Hepatocyte (in vitro differentiated cells): ENCODE data around the gene PLCH2. TPM values are rescaled to one million over a fixed set of nuclear protein-coding genes. Genes with fewer than 3 reads are reported as not detected.
A peak's percentile ranks its signal among the peaks of the same experiment; 100 is the strongest.
"Not testable (repeated sequence)": the region's sequence is repeated elsewhere in the genome, so short reads cannot be mapped to it uniquely, and the experiment has no call there.

Experiments
- DNase-seq: peaks from one replicate; pipeline ENCODE4 v3.0.0-alpha.2; 2016; ENCODE audit warnings: low spot score
- H2AFZ ChIP-seq: fragments of 200-600 bp; sonication (generic); 2 replicates; pipeline ENCODE4 v1.6.0; 2016; ENCODE audit warnings: antibody characterized with exemption, mild to moderate bottlenecking
- H3K27ac ChIP-seq: fragments of 200-600 bp; sonication (generic); 2 replicates; pipeline ENCODE4 v1.5.1; 2016; ENCODE audit warnings: mild to moderate bottlenecking
- H3K27me3 ChIP-seq: fragments of 200-600 bp; sonication (generic); 2 replicates; pipeline ENCODE4 v1.6.1; 2016
- H3K36me3 ChIP-seq: fragments of 200-600 bp; sonication (generic); replicated peaks from 2 replicates; pipeline ENCODE4 v1.5.1; 2016; ENCODE audit warnings: low read depth; ENCODE audit not compliant: insufficient read depth
- H3K4me1 ChIP-seq: fragments of 200-600 bp; sonication (generic); 2 replicates; pipeline ENCODE4 v1.5.1; 2016; ENCODE audit warnings: mild to moderate bottlenecking, moderate library complexity; ENCODE audit not compliant: insufficient read depth
- H3K4me2 ChIP-seq: fragments of 200-600 bp; sonication (generic); 2 replicates; pipeline ENCODE4 v1.6.0; 2016
- H3K4me3 ChIP-seq: fragments of 200-600 bp; sonication (generic); 2 replicates; pipeline ENCODE4 v1.5.1; 2016; ENCODE audit warnings: mild to moderate bottlenecking
- H3K79me2 ChIP-seq: fragments of 200-600 bp; sonication (generic); 2 replicates; pipeline ENCODE4 v1.6.0; 2017; ENCODE audit warnings: mild to moderate bottlenecking
- H3K9me2 ChIP-seq: fragments of 200-600 bp; sonication (generic); replicated peaks from 2 replicates; pipeline ENCODE4 v1.6.0; 2017; ENCODE audit warnings: mild to moderate bottlenecking; ENCODE audit not compliant: insufficient read depth
- H3K9me3 ChIP-seq: fragments of 200-600 bp; sonication (generic); 2 replicates; pipeline ENCODE4 v1.5.1; 2016; ENCODE audit warnings: low read depth, mild to moderate bottlenecking
- H4K20me1 ChIP-seq: fragments of 200-600 bp; sonication (generic); 2 replicates; pipeline ENCODE4 v1.6.0; 2016; ENCODE audit warnings: mild to moderate bottlenecking; ENCODE audit not compliant: insufficient read depth, poor library complexity, severe bottlenecking
- EZH2 ChIP-seq: fragments of 200-600 bp; sonication (generic); IDR thresholded peaks from 2 replicates; pipeline ENCODE4 v1.6.1; 2016; ENCODE audit warnings: antibody characterized with exemption, mild to moderate bottlenecking, borderline replicate concordance
- EZH2phosphoT487 ChIP-seq: fragments of 200-600 bp; sonication (generic); IDR thresholded peaks from one replicate; pipeline ENCODE4 v1.6.1; 2018; ENCODE audit warnings: antibody characterized with exemption, mild to moderate bottlenecking, low read depth, moderate library complexity; ENCODE audit not compliant: unreplicated experiment, severe bottlenecking
- WGBS: methylation state at CpG from one replicate; pipeline ENCODE4 v1.1.6; 2016; ENCODE audit warnings: low lambda C conversion rate; ENCODE audit errors: missing lambda C conversion rate; 5-methylcytosine and 5-hydroxymethylcytosine counted together
- polyA plus RNA-seq: library from polyadenylated mRNA; unstranded; fragments of >200 nt; fragmentation: Nextera tagmentation; extraction: Ambion mirVana; gene quantifications from 2 replicates; pipeline ENCODE4 v1.2.1, GENCODE V29; 2016
- total RNA-seq: library from RNA; depleted of rRNA; stranded (reverse); fragments of >200 nt; gene quantifications from 2 replicates; pipeline ENCODE4 v1.2.3, GENCODE V29; 2014
- TF ChIP-seq, protein P1 (sequence below): fragments of 200-600 bp; sonication (generic); IDR thresholded peaks from 2 replicates; pipeline ENCODE4 v1.5.1; 2016; ENCODE audit warnings: antibody characterized with exemption, mild to moderate bottlenecking; ENCODE audit not compliant: poor library complexity

PLCH2 gene
- total and polyA plus RNA-seq, 2 experiments from 2014 or later = 1.3 to 3.4 TPM

DNA sequence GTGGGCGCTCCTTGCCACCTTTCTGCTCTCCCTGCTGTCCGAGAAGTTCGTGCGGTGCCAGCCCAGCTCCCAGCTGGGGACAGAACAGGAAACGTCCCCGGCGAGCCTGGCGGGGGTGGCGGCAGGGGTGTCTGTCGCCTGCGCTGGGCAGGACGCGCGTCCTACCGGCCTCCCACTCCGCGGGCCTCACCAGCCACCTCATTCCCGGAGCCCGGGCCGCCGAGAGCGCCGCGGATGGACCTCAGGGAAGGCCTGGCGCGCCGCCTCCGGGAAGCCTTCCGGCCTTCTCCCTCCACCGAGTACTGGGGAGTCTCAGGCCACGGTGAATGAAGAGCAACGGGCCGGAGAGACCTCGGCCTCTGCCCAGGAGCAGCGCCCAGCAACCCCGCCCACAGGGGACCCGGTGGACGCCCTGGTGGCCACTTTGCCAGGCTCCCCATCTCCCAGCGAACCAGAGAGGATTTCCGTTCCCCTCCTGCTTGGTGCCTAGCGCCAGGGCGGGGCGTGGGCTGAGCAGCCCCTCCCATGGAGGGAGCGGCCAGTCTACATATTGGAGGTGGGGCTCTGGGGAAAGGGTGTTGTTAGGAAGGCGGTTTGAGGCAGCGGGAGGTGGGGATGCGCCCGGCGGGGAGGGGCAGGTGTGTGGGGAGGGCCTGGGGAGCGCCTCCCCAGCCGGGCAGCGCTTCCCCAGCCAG lies 70.6 kb downstream of the PLCH2 start:
- peak overlapping the region; percentile 38 for H3K4me3 ChIP-seq
- no peaks in the 10 kb centered on the region for H3K36me3 ChIP-seq
- under 1% methylated on average over 36 of the region's 52 CpGs for WGBS
- peak; percentile 91 for DNase-seq
- no peaks in the 10 kb centered on the region for H3K79me2 ChIP-seq
- H3K27me3 ChIP-seq = no peaks in the 10 kb centered on the region
- TF ChIP-seq EZH2phosphoT487 (no peak), EZH2 (no peak)
- TF ChIP-seq, protein P1, sequence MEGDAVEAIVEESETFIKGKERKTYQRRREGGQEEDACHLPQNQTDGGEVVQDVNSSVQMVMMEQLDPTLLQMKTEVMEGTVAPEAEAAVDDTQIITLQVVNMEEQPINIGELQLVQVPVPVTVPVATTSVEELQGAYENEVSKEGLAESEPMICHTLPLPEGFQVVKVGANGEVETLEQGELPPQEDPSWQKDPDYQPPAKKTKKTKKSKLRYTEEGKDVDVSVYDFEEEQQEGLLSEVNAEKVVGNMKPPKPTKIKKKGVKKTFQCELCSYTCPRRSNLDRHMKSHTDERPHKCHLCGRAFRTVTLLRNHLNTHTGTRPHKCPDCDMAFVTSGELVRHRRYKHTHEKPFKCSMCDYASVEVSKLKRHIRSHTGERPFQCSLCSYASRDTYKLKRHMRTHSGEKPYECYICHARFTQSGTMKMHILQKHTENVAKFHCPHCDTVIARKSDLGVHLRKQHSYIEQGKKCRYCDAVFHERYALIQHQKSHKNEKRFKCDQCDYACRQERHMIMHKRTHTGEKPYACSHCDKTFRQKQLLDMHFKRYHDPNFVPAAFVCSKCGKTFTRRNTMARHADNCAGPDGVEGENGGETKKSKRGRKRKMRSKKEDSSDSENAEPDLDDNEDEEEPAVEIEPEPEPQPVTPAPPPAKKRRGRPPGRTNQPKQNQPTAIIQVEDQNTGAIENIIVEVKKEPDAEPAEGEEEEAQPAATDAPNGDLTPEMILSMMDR = no peak
- peak overlapping the region; percentile 88 for H3K27ac ChIP-seq
- H3K9me2 ChIP-seq = no peaks in the 10 kb centered on the region
- H3K4me1 ChIP-seq = peaks cover 23% of the 10 kb centered on the region
- H3K9me3 ChIP-seq = no peaks in the 10 kb centered on the region
- no peak overlapping the region for H2AFZ ChIP-seq
- no peaks in the 10 kb centered on the region for H4K20me1 ChIP-seq
- peak overlapping the region; percentile 94 for H3K4me2 ChIP-seq

DNA sequence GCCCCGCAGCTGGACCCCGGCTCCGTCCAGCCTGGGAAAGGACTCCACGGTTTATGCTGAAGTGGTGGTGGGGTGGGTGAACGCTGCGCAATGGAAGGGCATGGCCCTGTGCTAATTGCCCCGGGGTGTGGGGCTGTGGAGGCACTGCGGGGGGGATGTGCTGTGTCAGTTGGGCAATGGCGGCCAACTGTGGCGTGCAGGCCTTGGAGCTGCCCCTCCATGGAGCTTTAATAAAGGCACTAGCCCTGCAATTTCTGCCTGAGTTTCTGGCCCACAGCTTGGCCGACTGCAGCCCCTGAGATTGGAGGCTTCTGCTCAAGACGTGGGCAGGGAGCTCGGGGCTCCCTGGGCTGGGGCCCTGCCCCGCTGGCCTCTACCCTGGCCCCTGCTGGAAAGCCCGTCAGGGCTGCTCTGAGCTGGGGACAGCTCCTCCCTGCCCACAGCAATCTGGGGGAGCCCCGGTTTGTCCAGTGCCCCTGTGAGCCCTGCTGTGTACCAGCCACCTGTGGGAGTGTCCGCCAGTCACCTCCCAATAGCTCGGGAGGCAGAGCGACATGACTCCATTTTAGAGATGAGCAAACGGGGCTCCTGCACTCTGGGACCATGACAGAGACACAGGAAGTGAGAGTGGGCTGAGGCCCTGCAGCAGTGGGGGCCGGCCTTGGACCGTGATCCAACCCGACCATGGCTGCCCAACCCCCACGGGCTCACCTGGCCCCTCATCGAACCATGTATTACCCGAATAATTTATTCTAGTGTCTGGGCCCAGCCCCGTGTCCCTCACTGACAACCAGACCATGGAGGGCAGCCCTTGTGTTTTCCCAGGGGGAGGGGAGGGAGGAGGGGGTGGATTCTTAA lies 71.3 kb downstream of the PLCH2 start:
- no peaks in the 10 kb centered on the region for H3K79me2 ChIP-seq
- H3K27ac ChIP-seq = peak overlapping the region; percentile 88
- H3K4me1 ChIP-seq = peaks cover 23% of the 10 kb centered on the region
- H3K9me3 ChIP-seq = no peaks in the 10 kb centered on the region
- H2AFZ ChIP-seq = no peak overlapping the region
- TF ChIP-seq EZH2 (no peak), EZH2phosphoT487 (no peak)
- TF ChIP-seq, protein P1 = no peak
- no peak overlapping the region for H3K4me3 ChIP-seq
- WGBS = 27% methylated on average over 21 of the region's 27 CpGs
- H4K20me1 ChIP-seq = no peaks in the 10 kb centered on the region
- H3K4me2 ChIP-seq = peak overlapping the region; percentile 94
- H3K27me3 ChIP-seq = no peaks in the 10 kb centered on the region
- DNase-seq = no peak
- no peaks in the 10 kb centered on the region for H3K36me3 ChIP-seq
- no peaks in the 10 kb centered on the region for H3K9me2 ChIP-seq

DNA sequence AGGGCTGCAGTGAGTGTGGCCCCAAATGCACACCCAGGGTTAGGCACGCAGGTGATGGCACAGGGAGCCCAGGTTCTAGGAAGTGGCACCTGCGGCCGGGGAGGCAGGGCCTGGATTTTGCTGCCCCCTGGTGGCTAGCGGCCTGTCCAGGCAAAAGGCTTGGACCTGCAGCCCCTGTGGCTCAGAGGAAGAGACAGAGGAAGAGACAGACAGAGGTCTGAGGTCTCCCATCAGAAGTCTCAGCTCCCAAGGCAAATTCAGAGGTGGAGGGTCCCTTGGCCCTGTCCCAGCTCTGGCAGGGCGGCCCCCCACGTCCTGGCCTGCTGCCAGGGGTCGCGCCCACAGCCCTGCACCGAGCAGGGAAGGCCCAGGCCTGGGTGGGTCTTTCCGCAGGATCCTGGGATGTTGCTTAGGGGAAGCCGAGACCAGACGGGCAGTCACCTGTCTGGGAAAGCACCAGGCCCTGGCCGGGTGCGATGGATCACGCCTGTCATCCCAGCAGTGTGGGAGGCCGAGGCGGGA lies 72.0 kb downstream of the PLCH2 start:
- Histone ChIP-seq H3K4me3 (no peak overlapping the region), H2AFZ (no peak overlapping the region), H3K4me2 (peak overlapping the region; percentile 94), H3K27me3 (no peaks in the 10 kb centered on the region), H3K9me3 (no peaks in the 10 kb centered on the region), H4K20me1 (no peaks in the 10 kb centered on the region), H3K4me1 (peaks cover 23% of the 10 kb centered on the region), H3K9me2 (no peaks in the 10 kb centered on the region), H3K36me3 (no peaks in the 10 kb centered on the region), H3K79me2 (no peaks in the 10 kb centered on the region), H3K27ac (peak overlapping the region; percentile 88)
- DNase-seq = peak; percentile 91
- WGBS = 45% methylated on average over 17 of the region's 17 CpGs
- no peak for TF ChIP-seq EZH2
- TF ChIP-seq, protein P1 = peak; percentile 86

DNA sequence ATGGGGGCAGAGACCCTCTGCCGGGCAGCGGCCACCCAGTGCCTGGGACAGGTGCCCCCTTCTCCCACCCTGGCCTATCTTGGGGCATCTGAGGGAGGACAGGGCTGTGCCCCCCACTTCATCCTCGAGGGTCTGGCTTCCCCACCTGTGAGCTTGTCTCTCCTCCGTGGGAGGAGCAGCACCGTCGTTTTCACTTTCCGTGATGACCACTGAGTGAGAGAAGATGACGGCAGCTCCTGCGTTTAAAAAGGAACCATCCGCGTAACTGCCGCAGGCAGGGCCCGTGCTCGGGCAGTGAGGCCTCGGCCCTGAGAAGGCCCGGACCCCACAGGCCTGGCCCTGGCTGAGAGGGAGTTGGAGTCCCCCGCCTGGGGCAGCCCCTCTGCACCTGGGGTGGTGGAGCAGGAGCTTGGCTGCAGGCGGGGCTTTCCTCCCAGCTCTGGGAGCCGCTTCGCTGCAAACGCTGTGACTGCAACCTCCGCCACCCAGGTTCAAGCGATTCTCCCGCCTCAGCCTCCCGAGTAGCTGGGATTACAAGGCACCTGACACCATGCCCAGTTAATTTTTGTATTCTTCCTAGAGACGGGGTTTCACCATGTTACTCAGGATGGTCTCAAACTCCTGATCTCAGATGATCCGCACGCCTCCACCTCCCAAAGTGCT lies 73.4 kb downstream of the PLCH2 start:
- H3K4me1 ChIP-seq = peaks cover 14% of the 10 kb centered on the region
- not testable (repeated sequence) for H3K9me2 ChIP-seq, H3K79me2 ChIP-seq, H3K4me3 ChIP-seq, H3K27me3 ChIP-seq, H4K20me1 ChIP-seq, H3K27ac ChIP-seq, H3K36me3 ChIP-seq, H2AFZ ChIP-seq, H3K4me2 ChIP-seq, H3K9me3 ChIP-seq, DNase-seq
- WGBS = 91% methylated on average over 22 of the region's 28 CpGs

DNA sequence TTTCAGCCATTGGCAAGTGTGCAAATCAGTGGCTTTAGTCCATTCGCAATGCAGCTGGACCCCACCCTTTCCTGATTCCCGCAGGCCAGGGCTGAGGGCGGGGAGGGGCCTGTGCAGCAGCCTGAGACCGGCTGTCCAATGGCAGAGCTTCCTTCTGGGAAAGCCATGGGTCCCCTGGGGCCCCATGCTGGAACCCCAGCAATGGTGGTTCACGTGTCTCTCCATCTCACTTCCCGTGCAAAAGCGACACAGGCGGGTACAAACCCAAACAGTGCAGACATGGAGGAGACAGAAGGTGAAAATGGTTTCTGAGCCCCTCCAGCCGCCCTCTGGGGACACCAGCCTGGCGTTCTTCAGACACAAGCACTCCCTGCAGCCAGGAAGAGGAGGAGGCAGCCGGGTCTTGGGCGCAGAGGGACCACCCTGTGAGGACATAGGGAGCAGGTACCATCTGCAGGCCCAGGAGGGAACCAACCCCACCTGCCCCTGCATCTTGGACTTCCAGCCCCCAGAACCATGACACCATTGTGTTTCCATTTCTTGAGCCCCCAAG lies 74.3 kb downstream of the PLCH2 start:
- H3K36me3 ChIP-seq, H3K4me1 ChIP-seq, H3K4me3 ChIP-seq, DNase-seq, H3K27me3 ChIP-seq, H3K9me2 ChIP-seq, H3K27ac ChIP-seq, H2AFZ ChIP-seq, H3K9me3 ChIP-seq, H4K20me1 ChIP-seq, H3K79me2 ChIP-seq, H3K4me2 ChIP-seq: not testable (repeated sequence)
- WGBS = 81% methylated on average over 12 of the region's 12 CpGs
